Tibial nerve (tissue), 4 donors: ENCODE results near the gene GPR149. TPM values are rescaled to one million over a fixed set of nuclear protein-coding genes. Genes with fewer than 3 reads are reported as not detected.
A peak's percentile ranks its signal among the peaks of the same experiment; 100 is the strongest.

Experiments
- DNase-seq, 2 donors: peaks; one replicate each; pipeline ENCODE4 v3.0.0-alpha.2; 2019; ENCODE audit warnings: low spot score in 2 of 2
- H3K27ac ChIP-seq, 4 donors: fragments of 200-600 bp; sonication (generic) in 3 of 4; one replicate each; pipeline ENCODE4 v1.5.1; 2017 to 2019; ENCODE audit warnings: mild to moderate bottlenecking in 1 of 4
- H3K27me3 ChIP-seq, 2 donors: fragments of 200-600 bp; sonication (generic) in 1 of 2; one replicate each; pipeline versions ENCODE4 v1.5.1 to v1.6.0; 2017 to 2019
- H3K36me3 ChIP-seq, 3 donors: fragments of 200-600 bp; sonication (generic); one replicate each; pipeline ENCODE4 v1.5.1; 2018 to 2019
- H3K4me1 ChIP-seq, 4 donors: fragments of 200-600 bp; sonication (generic) in 3 of 4; one replicate each; pipeline ENCODE4 v1.5.1; 2017 to 2019
- H3K4me3 ChIP-seq, 4 donors: fragments of 200-600 bp; sonication (generic) in 3 of 4; one replicate each; pipeline ENCODE4 v1.5.1; 2017 to 2019; ENCODE audit warnings: mild to moderate bottlenecking in 1 of 4, moderate library complexity in 1 of 4
- H3K9me3 ChIP-seq, 4 donors: fragments of 200-600 bp; sonication (generic) in 3 of 4; one replicate each; pipeline ENCODE4 v1.5.1; 2017 to 2019
- CTCF ChIP-seq, 5 experiments: fragments of 200-600 bp in 3 of 5; fragments of 450-650 bp in 2 of 5; sonication (generic) in 3 of 5; IDR thresholded peaks; one replicate each; pipeline ENCODE4 v1.5.1; 2016 to 2019; ENCODE audit warnings: antibody characterized with exemption in 5 of 5, mild to moderate bottlenecking in 3 of 5, moderate library complexity in 2 of 5
- EP300 ChIP-seq, 2 donors: sonication (generic); formaldehyde crosslinking; IDR thresholded peaks; one replicate each; pipeline ENCODE4 v1.6.1; 2017; ENCODE audit warnings: antibody characterized with exemption in 2 of 2, mild to moderate bottlenecking in 1 of 2
- POLR2A ChIP-seq, 2 donors: fragments of 450-650 bp; IDR thresholded peaks; one replicate each; pipeline ENCODE4 v1.6.1; 2017; ENCODE audit warnings: antibody characterized with exemption in 2 of 2, mild to moderate bottlenecking in 2 of 2, moderate library complexity in 2 of 2
- WGBS, 2 donors: methylation state at CpG; one replicate each; pipeline ENCODE4 v1.1.5; 2018; 5-methylcytosine and 5-hydroxymethylcytosine counted together
- total RNA-seq, 4 donors: library from RNA; depleted of rRNA; stranded (reverse); fragments of >200 nt; gene quantifications; one replicate each; pipeline ENCODE4 v1.1.0, GENCODE V29; 2016

The GPR149 gene, protein sequence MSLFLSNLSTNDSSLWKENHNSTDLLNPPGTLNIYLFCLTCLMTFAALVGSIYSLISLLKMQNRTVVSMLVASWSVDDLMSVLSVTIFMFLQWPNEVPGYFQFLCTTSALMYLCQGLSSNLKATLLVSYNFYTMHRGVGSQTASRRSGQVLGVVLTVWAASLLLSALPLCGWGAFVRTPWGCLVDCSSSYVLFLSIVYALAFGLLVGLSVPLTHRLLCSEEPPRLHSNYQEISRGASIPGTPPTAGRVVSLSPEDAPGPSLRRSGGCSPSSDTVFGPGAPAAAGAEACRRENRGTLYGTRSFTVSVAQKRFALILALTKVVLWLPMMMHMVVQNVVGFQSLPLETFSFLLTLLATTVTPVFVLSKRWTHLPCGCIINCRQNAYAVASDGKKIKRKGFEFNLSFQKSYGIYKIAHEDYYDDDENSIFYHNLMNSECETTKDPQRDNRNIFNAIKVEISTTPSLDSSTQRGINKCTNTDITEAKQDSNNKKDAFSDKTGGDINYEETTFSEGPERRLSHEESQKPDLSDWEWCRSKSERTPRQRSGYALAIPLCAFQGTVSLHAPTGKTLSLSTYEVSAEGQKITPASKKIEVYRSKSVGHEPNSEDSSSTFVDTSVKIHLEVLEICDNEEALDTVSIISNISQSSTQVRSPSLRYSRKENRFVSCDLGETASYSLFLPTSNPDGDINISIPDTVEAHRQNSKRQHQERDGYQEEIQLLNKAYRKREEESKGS
- not detected for total RNA-seq

DNA sequence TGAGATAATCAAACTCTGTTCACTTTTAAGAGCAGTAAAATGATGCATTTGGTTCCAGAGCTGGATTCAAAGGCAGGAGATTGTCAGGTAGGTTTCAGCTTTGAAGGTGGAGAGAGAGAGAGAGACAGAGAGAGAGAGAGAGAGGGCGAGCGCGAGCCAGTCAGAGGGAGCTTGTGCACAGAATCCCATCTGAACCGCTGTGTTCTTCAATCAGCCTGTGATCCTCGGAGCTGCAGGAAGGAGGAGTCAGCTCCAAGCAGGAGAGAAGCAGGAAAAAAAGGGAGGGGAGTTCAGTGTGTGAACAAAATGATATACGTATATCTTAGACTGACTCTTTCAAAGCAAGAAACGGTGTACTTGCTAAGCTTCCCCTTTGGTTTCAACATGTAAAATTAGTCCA, at the start of gene GPR149:
GPR149 (minus strand) TSS at position 177 of the 400 bp plus-strand sequence. CDS start 575 bp downstream, outside the sequence.
- DNase-seq, result no peak
- no peaks in the 10 kb centered on the region for H3K9me3 ChIP-seq
- no peaks in the 10 kb centered on the region for H3K36me3 ChIP-seq
- H3K4me1 ChIP-seq, result peaks cover 0 to 14% (median 0%) of the 10 kb centered on the region in 4 donors
- H3K4me3 ChIP-seq, result peak within 1 kb of the TSS in 2 of 4 donors; percentile 13 to 40
- TF ChIP-seq CTCF (IDR thresholded peaks at IDR 0.05) (no peak), EP300 (IDR thresholded peaks at IDR 0.05) (no peak), POLR2A (IDR thresholded peaks at IDR 0.05) (no peak)
- 16 to 18% methylated on average over 7 of the region's 7 CpGs for WGBS, 2 donors
- no peak within 1 kb of the TSS for H3K27ac ChIP-seq
- H3K27me3 ChIP-seq, result peaks cover 0 to 26% of the 10 kb centered on the region in 2 donors

DNA sequence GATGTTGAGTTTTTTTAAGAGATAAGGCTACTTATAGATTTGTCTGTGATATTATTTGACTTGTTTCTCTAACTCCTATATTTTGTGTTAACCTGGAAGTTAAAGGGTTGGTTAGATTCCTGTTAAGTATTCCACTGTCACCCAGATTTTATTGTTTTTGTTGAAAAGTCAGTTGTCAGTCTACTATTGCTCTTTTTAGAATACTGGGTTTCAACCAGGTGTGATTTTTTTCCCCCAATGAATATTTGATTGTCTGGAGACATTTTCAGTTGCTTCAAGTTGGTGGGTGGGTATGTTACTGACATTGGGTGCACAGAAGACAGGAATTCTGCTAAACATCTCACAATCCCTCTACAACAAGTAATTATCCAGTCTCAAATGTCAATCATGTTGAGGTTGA, 43.8 kb upstream of the GPR149 start:
- Histone ChIP-seq H3K4me1 (no peaks in the 10 kb centered on the region), H3K36me3 (no peaks in the 10 kb centered on the region), H3K9me3 (peaks cover 0 to 10% (median 4%) of the 10 kb centered on the region in 4 donors), H3K27me3 (no peaks in the 10 kb centered on the region), H3K4me3 (no peak overlapping the region), H3K27ac (no peak overlapping the region)
- no peak for DNase-seq
- no peak for TF ChIP-seq CTCF (IDR thresholded peaks at IDR 0.05)
- TF ChIP-seq EP300 (IDR thresholded peaks at IDR 0.05), result no peak
- no peak for TF ChIP-seq POLR2A (IDR thresholded peaks at IDR 0.05)

DNA sequence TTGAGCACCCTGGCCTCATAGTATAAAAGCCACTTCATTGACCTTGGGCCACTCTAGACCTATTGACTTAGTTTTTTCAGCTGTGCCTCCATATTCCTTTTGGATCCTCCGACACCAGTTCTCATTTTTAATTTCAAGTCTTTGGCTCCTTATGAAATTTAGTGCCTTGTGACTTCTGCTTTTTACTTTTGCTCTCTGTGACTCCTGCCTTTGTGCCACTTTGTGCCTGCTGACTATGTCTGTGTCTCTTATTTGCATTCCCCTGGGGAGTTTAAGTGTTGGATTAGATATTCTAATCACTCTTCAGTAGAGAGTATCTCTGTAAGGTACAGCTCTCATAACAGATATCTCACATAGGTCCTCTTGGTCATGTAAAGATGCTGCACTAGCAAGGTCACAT, 39.6 kb upstream of the GPR149 start:
- WGBS, 2 donors, result 94 to 100% methylated on average over 1 of the region's 1 CpG
- TF ChIP-seq POLR2A (IDR thresholded peaks at IDR 0.05) (no peak), CTCF (IDR thresholded peaks at IDR 0.05) (no peak), EP300 (IDR thresholded peaks at IDR 0.05) (no peak)
- H3K36me3 ChIP-seq, result no peaks in the 10 kb centered on the region

GRCh38 chr3:154464440-154465190, 34.6 kb upstream of the GPR149 start:
- TF ChIP-seq EP300 (IDR thresholded peaks at IDR 0.05), result no peak
- no peak for TF ChIP-seq CTCF (IDR thresholded peaks at IDR 0.05)
- TF ChIP-seq POLR2A (IDR thresholded peaks at IDR 0.05), result no peak
- Histone ChIP-seq H3K9me3 (no peaks in the 10 kb centered on the region), H3K4me1 (no peaks in the 10 kb centered on the region), H3K36me3 (no peaks in the 10 kb centered on the region), H3K4me3 (no peak overlapping the region), H3K27me3 (no peaks in the 10 kb centered on the region), H3K27ac (no peak overlapping the region)
- no peak for DNase-seq

More for the DNA sequence above, 39.6 kb upstream of the GPR149 start:
- Histone ChIP-seq H3K27ac (no peak overlapping the region), H3K27me3 (no peaks in the 10 kb centered on the region), H3K4me1 (no peaks in the 10 kb centered on the region), H3K4me3 (no peak overlapping the region), H3K9me3 (peaks cover 0 to 9% (median 4%) of the 10 kb centered on the region in 4 donors)
- DNase-seq, result no peak
